GM23338 (cell line): ENCODE results near the gene PERCC1. TPM values are rescaled to one million over a fixed set of nuclear protein-coding genes. Genes with fewer than 3 reads are reported as not detected.

Experiments
- ATAC-seq: fragments of 200-7000 bp; cut with Tn5 transposase; 3 replicates; pipeline ENCODE4 v1.9.1; 2020
- DNase-seq: peaks from one replicate; pipeline ENCODE4 v3.0.0-alpha.2; 2015; ENCODE audit warnings: low spot score
- H2AFZ ChIP-seq: fragments of 200-600 bp; sonication (generic); 2 replicates; pipeline ENCODE4 v1.8.0; 2016; ENCODE audit warnings: antibody characterized with exemption, mild to moderate bottlenecking, moderate library complexity
- H3F3A ChIP-seq: fragments of 200-600 bp; sonication (generic); replicated peaks from 2 replicates; pipeline ENCODE4 v1.8.0; 2017; ENCODE audit warnings: antibody characterized with exemption, mixed run types, low read depth
- H3K27ac ChIP-seq: fragments of 200-600 bp; sonication (generic); 2 replicates; pipeline ENCODE4 v1.6.1; 2016; ENCODE audit warnings: low read depth
- H3K27me3 ChIP-seq: fragments of 200-600 bp; sonication (generic); 2 replicates; pipeline ENCODE4 v1.8.0; 2016; ENCODE audit warnings: mild to moderate bottlenecking, mixed run types, moderate library complexity; ENCODE audit not compliant: insufficient read depth
- H3K36me3 ChIP-seq: fragments of 200-600 bp; sonication (generic); 2 replicates; pipeline ENCODE4 v1.8.0; 2016; ENCODE audit warnings: mild to moderate bottlenecking; ENCODE audit not compliant: insufficient read depth
- H3K4me1 ChIP-seq: fragments of 200-600 bp; sonication (generic); 2 replicates; pipeline ENCODE4 v1.8.0; 2016; ENCODE audit warnings: mild to moderate bottlenecking, moderate library complexity; ENCODE audit not compliant: insufficient read depth
- H3K4me2 ChIP-seq: fragments of 200-600 bp; sonication (generic); 2 replicates; pipeline ENCODE4 v1.7.1; 2017; ENCODE audit warnings: mixed run types
- H3K4me3 ChIP-seq: fragments of 200-600 bp; sonication (generic); 2 replicates; pipeline ENCODE4 v1.6.1; 2016; ENCODE audit warnings: mixed run types
- H3K79me2 ChIP-seq: fragments of 200-600 bp; sonication (generic); replicated peaks from 2 replicates; pipeline ENCODE4 v1.8.0; 2017; ENCODE audit warnings: mild to moderate bottlenecking; ENCODE audit not compliant: insufficient read depth
- H3K9me2 ChIP-seq: fragments of 200-600 bp; sonication (generic); 2 replicates; pipeline ENCODE4 v1.8.0; 2017; ENCODE audit not compliant: insufficient read depth
- H4K20me1 ChIP-seq: fragments of 200-600 bp; sonication (generic); replicated peaks from 2 replicates; pipeline ENCODE4 v1.8.0; 2017; ENCODE audit warnings: mild to moderate bottlenecking; ENCODE audit not compliant: insufficient read depth
- H3K27ac Mint-ChIP-seq: 2 replicates; pipeline ENCODE4 v1.8.0; 2020; ENCODE audit warnings: inconsistent platforms, mild to moderate bottlenecking, moderate library complexity, mixed read lengths
- H3K27me3 Mint-ChIP-seq: 3 replicates; pipeline ENCODE4 v1.8.0; 2022; ENCODE audit warnings: low read depth, mild to moderate bottlenecking, moderate library complexity, mixed read lengths, inconsistent platforms; ENCODE audit not compliant: insufficient read depth, poor library complexity
- H3K36me3 Mint-ChIP-seq: 3 replicates; pipeline ENCODE4 v1.8.0; 2021; ENCODE audit warnings: low read depth, mild to moderate bottlenecking, inconsistent platforms, moderate library complexity, mixed read lengths
- H3K4me1 Mint-ChIP-seq: 3 replicates; pipeline ENCODE4 v1.8.0; 2020; ENCODE audit warnings: mild to moderate bottlenecking, inconsistent platforms, mixed read lengths
- H3K4me3 Mint-ChIP-seq: 3 replicates; pipeline ENCODE4 v1.8.0; 2021; ENCODE audit warnings: moderate library complexity, mild to moderate bottlenecking, inconsistent platforms, mixed read lengths
- H3K9me3 Mint-ChIP-seq: 3 replicates; pipeline ENCODE4 v1.8.0; 2020; ENCODE audit warnings: moderate library complexity, mild to moderate bottlenecking, inconsistent platforms, mixed read lengths
- CREB1 ChIP-seq: fragments of 250-450 bp; sonication (Bioruptor Pico); IDR thresholded peaks from 2 replicates; pipeline ENCODE4 v1.5.0; 2020; ENCODE audit warnings: low read depth, mild to moderate bottlenecking, moderate library complexity
- CTCF ChIP-seq, 2 experiments: fragments of 200-600 bp in 1 of 2; sonication (generic) in 1 of 2; conservative IDR thresholded peaks; 2 replicates each; pipeline versions ENCODE4 v1.5.1 to v1.6.1; 2016 to 2017; ENCODE audit warnings: antibody characterized with exemption in 2 of 2, low read depth in 2 of 2, mild to moderate bottlenecking in 2 of 2, moderate library complexity in 1 of 2
- EZH2 ChIP-seq: fragments of 200-600 bp; sonication (generic); IDR thresholded peaks from one replicate; pipeline ENCODE4 v1.8.0; 2017; ENCODE audit warnings: antibody characterized with exemption, mild to moderate bottlenecking, low read depth; ENCODE audit not compliant: unreplicated experiment
- EZH2phosphoT487 ChIP-seq: fragments of 200-600 bp; sonication (generic); IDR thresholded peaks from one replicate; pipeline ENCODE4 v1.8.1; 2018; ENCODE audit warnings: antibody characterized with exemption; ENCODE audit not compliant: unreplicated experiment
- JUNB ChIP-seq: IDR thresholded peaks from one replicate; pipeline ENCODE4 v1.6.1; 2016; ENCODE audit warnings: antibody characterized with exemption; ENCODE audit not compliant: unreplicated experiment
- NANOG ChIP-seq: IDR thresholded peaks from 2 replicates; pipeline ENCODE4 v1.6.1; 2016; ENCODE audit warnings: antibody characterized with exemption, borderline replicate concordance
- POLR2AphosphoS5 ChIP-seq: IDR thresholded peaks from 2 replicates; pipeline ENCODE4 v1.6.1; 2016; ENCODE audit warnings: antibody characterized with exemption, low read depth
- STAT1 ChIP-seq: IDR thresholded peaks from one replicate; pipeline ENCODE4 v1.6.1; 2016; ENCODE audit warnings: antibody characterized with exemption; ENCODE audit not compliant: unreplicated experiment
- ZNF114 ChIP-seq: fragments of 250-450 bp; sonication (Bioruptor Pico); IDR thresholded peaks from 2 replicates; pipeline ENCODE4 v1.5.0; 2020; ENCODE audit warnings: mild to moderate bottlenecking, moderate library complexity
- ZNF331 ChIP-seq: fragments of 250-450 bp; sonication (Bioruptor Pico); IDR thresholded peaks from 2 replicates; pipeline ENCODE4 v1.5.0; 2020; ENCODE audit warnings: low read depth, mild to moderate bottlenecking, moderate library complexity
- ZNF462 ChIP-seq: fragments of 250-450 bp; sonication (Bioruptor Pico); IDR thresholded peaks from 2 replicates; pipeline ENCODE4 v1.5.0; 2020; ENCODE audit warnings: mild to moderate bottlenecking, moderate library complexity
- polyA plus RNA-seq: library from polyadenylated mRNA; unstranded; fragments of >200 nt; fragmentation: Nextera tagmentation; extraction: Ambion mirVana; gene quantifications from 2 replicates; pipeline ENCODE4 v1.2.1, GENCODE V29; 2016
- total RNA-seq: library from RNA; depleted of rRNA; stranded (reverse); fragments of >200 nt; shearing (Covaris generic); gene quantifications from 2 replicates; pipeline ENCODE4 v1.2.3, GENCODE V29; 2014
- TF ChIP-seq, protein P1 (sequence below): IDR thresholded peaks from 2 replicates; pipeline ENCODE4 v1.6.1; 2016; ENCODE audit warnings: antibody characterized with exemption
- TF ChIP-seq, protein P2 (sequence below): IDR thresholded peaks from one replicate; pipeline ENCODE4 v1.6.1; 2018; ENCODE audit warnings: antibody characterized with exemption; ENCODE audit not compliant: unreplicated experiment

Gene PERCC1
- total and polyA plus RNA-seq, 2 experiments from 2014 or later = not detected

GRCh38 chr16:1397779-1398178, 33.1 kb upstream of the PERCC1 start:
- Mint-ChIP-seq H3K27me3 (peaks cover 7% of the 10 kb centered on the region), H3K36me3 (peaks cover 12% of the 10 kb centered on the region; the same call in 2 of the 3 replicates), H3K27ac (no peak overlapping the region), H3K4me1 (no peaks in the 10 kb centered on the region; the same call in 2 of the 3 replicates), H3K9me3 (no peaks in the 10 kb centered on the region), H3K4me3 (no peak overlapping the region)
- Histone ChIP-seq H3K36me3 (no peaks in the 10 kb centered on the region), H3K27me3 (no peaks in the 10 kb centered on the region), H4K20me1 (no peaks in the 10 kb centered on the region; the same call in 1 of the 2 replicates), H3K27ac (no peak overlapping the region), H3F3A (no peaks in the 10 kb centered on the region), H3K79me2 (no peaks in the 10 kb centered on the region), H3K4me2 (no peak overlapping the region), H3K4me3 (no peak overlapping the region), H2AFZ (no peak overlapping the region), H3K4me1 (no peaks in the 10 kb centered on the region), H3K9me2 (no peaks in the 10 kb centered on the region)
- DNase-seq (no peak), ATAC-seq (no peak)
- TF ChIP-seq, protein P1, sequence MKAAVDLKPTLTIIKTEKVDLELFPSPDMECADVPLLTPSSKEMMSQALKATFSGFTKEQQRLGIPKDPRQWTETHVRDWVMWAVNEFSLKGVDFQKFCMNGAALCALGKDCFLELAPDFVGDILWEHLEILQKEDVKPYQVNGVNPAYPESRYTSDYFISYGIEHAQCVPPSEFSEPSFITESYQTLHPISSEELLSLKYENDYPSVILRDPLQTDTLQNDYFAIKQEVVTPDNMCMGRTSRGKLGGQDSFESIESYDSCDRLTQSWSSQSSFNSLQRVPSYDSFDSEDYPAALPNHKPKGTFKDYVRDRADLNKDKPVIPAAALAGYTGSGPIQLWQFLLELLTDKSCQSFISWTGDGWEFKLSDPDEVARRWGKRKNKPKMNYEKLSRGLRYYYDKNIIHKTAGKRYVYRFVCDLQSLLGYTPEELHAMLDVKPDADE = no peak
- TF ChIP-seq ZNF462 (CRISPR knock-in tag) (no peak), EZH2phosphoT487 (no peak), STAT1 (no peak), CTCF (conservative IDR thresholded peaks at IDR 0.05; ENCODE audit: low read depth in 2 of 2) (no peak), ZNF114 (CRISPR knock-in tag) (no peak), EZH2 (no peak), CREB1 (CRISPR knock-in tag) (no peak), NANOG (no peak), POLR2AphosphoS5 (no peak), JUNB (no peak), ZNF331 (CRISPR knock-in tag) (no peak)
- TF ChIP-seq, protein P2, sequence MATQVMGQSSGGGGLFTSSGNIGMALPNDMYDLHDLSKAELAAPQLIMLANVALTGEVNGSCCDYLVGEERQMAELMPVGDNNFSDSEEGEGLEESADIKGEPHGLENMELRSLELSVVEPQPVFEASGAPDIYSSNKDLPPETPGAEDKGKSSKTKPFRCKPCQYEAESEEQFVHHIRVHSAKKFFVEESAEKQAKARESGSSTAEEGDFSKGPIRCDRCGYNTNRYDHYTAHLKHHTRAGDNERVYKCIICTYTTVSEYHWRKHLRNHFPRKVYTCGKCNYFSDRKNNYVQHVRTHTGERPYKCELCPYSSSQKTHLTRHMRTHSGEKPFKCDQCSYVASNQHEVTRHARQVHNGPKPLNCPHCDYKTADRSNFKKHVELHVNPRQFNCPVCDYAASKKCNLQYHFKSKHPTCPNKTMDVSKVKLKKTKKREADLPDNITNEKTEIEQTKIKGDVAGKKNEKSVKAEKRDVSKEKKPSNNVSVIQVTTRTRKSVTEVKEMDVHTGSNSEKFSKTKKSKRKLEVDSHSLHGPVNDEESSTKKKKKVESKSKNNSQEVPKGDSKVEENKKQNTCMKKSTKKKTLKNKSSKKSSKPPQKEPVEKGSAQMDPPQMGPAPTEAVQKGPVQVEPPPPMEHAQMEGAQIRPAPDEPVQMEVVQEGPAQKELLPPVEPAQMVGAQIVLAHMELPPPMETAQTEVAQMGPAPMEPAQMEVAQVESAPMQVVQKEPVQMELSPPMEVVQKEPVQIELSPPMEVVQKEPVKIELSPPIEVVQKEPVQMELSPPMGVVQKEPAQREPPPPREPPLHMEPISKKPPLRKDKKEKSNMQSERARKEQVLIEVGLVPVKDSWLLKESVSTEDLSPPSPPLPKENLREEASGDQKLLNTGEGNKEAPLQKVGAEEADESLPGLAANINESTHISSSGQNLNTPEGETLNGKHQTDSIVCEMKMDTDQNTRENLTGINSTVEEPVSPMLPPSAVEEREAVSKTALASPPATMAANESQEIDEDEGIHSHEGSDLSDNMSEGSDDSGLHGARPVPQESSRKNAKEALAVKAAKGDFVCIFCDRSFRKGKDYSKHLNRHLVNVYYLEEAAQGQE = no peak
